Suprapubic skin (tissue), 3 donors: ENCODE data around the gene WDR90.

ENCODE experiments used
- EP300 ChIP-seq: sonication (generic); formaldehyde crosslinking; IDR thresholded peaks from one replicate; pipeline ENCODE4 v1.6.1; 2017; ENCODE audit warnings: antibody characterized with exemption
- TF ChIP-seq, protein P1 (sequence below), 2 donors: fragments of 200-600 bp in 1 of 2; fragments of 450-650 bp in 1 of 2; sonication (generic) in 1 of 2; IDR thresholded peaks; one replicate each; pipeline ENCODE4 v1.5.1; 2016 to 2019; ENCODE audit warnings: antibody characterized with exemption in 2 of 2, mild to moderate bottlenecking in 1 of 2, moderate library complexity in 1 of 2

DNA sequence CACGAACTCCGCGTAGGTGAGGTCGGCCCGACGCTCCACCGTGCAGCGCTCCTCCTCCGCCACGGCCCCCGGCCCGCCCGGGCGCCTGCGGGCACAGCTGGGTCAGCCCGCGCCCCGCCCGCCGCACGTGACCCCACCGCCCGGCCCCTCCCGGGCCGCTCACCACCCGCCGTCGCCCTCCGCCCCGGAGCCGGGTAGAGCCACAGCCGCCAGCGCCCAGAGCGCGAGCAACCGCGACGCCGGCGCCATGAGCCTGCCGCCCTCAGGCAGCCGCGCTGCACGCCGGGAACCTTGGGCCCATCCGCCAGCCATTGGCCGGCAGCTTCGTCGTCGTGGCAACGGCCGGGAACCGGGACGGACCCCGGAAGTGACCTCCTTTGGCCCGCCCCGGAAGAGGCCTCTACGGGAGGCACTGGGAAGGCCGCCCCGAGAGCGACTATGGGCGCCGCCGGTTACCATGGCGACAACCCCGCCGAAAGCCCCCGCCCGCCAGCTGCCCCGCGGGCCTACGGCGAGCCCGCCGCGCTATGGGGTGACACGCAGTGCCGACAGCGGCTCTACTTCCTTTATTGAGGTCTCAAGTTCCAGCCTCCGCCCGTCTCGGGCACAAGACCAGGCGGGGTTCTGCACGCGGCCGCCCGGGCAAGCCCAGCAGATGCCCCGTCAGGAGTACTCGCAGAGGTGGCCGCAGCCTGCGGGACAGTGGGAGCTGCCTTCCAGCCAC is 35.1 kb downstream of the WDR90 start, which contains the start of gene JMJD8:
- TF ChIP-seq, protein P1, sequence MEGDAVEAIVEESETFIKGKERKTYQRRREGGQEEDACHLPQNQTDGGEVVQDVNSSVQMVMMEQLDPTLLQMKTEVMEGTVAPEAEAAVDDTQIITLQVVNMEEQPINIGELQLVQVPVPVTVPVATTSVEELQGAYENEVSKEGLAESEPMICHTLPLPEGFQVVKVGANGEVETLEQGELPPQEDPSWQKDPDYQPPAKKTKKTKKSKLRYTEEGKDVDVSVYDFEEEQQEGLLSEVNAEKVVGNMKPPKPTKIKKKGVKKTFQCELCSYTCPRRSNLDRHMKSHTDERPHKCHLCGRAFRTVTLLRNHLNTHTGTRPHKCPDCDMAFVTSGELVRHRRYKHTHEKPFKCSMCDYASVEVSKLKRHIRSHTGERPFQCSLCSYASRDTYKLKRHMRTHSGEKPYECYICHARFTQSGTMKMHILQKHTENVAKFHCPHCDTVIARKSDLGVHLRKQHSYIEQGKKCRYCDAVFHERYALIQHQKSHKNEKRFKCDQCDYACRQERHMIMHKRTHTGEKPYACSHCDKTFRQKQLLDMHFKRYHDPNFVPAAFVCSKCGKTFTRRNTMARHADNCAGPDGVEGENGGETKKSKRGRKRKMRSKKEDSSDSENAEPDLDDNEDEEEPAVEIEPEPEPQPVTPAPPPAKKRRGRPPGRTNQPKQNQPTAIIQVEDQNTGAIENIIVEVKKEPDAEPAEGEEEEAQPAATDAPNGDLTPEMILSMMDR (IDR thresholded peaks at IDR 0.05) = no peak
- TF ChIP-seq EP300 = no peak
